ENCODE measurements around the gene F12. TPM values are rescaled to one million over a fixed set of nuclear protein-coding genes. Genes with fewer than 3 reads are reported as not detected.

F12 gene
- total RNA-seq, 1 donor from 2014 or later = 4.7 TPM

DNA sequence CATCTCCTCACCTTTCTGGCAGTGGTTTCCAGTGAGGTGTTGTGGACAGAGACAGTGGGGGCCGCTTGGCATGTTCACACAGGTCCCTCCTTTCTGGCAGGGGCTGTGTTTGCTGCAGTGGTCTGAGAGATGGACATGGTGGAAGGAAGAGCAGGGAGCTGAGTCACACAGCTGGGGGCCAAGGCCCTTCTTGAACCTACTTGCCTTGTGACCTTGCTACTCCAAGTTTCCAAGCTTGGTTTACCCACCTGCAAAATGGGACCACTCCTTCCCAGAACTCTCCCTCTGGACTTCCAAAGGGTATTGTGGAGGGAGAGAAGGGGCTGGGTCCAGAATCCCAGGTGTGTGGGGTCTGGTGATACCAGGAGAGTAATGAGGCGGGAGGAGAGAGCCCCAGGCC, 4.1 kb downstream of the F12 start:
- Mint-ChIP-seq H3K4me3 (ENCODE audit: low read depth) (no peak overlapping the region), H3K27me3 (peaks cover 72% of the 10 kb centered on the region), H3K27ac (no peak overlapping the region), H3K9me3 (ENCODE audit: low read depth) (no peaks in the 10 kb centered on the region), H3K4me1 (ENCODE audit: low read depth) (peaks cover 8% of the 10 kb centered on the region), H3K36me3 (ENCODE audit: insufficient read depth) (no peaks in the 10 kb centered on the region)
- TF ChIP-seq, protein P1, sequence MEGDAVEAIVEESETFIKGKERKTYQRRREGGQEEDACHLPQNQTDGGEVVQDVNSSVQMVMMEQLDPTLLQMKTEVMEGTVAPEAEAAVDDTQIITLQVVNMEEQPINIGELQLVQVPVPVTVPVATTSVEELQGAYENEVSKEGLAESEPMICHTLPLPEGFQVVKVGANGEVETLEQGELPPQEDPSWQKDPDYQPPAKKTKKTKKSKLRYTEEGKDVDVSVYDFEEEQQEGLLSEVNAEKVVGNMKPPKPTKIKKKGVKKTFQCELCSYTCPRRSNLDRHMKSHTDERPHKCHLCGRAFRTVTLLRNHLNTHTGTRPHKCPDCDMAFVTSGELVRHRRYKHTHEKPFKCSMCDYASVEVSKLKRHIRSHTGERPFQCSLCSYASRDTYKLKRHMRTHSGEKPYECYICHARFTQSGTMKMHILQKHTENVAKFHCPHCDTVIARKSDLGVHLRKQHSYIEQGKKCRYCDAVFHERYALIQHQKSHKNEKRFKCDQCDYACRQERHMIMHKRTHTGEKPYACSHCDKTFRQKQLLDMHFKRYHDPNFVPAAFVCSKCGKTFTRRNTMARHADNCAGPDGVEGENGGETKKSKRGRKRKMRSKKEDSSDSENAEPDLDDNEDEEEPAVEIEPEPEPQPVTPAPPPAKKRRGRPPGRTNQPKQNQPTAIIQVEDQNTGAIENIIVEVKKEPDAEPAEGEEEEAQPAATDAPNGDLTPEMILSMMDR (IDR thresholded peaks at IDR 0.05; ENCODE audit: unreplicated experiment) = no peak
- no peak for DNase-seq (ENCODE audit: low spot score, unreplicated experiment)

DNA sequence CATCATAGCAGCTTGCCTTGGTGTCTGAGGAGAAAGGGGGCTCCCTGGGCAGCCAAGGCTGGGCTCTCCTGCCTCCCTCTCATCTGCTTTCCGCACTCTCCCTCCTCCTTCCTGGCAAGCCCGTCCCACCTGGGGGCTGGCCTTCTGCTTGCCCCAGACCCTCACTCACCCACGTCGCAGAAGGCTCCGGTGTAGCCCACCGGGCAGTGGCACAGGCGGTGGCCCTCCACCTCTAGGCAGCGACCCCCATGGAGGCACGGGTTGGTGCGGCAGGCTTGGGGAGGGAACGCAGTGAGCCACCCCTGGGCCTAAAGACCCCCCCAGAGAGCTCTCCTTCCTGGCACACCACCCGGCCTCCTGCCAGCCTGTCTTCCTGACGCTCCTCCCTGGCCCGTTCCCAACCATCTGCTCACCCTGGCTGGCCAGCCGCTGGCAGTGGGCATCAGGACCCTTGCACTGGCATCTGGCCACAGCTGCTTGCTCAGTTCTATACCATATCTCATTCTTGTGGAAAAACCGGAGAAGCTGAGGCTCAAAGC, 4.7 kb downstream of the F12 start:
- no peak overlapping the region for H3K27ac Mint-ChIP-seq
- TF ChIP-seq, protein P1 (IDR thresholded peaks at IDR 0.05; ENCODE audit: unreplicated experiment) = no peak
- H3K4me1 Mint-ChIP-seq (ENCODE audit: low read depth) = peaks cover 8% of the 10 kb centered on the region
- H3K27me3 Mint-ChIP-seq = peaks cover 72% of the 10 kb centered on the region
- no peak for DNase-seq (ENCODE audit: low spot score, unreplicated experiment)
- H3K4me3 Mint-ChIP-seq (ENCODE audit: low read depth) = peak overlapping the region; percentile 41
- no peaks in the 10 kb centered on the region for H3K36me3 Mint-ChIP-seq (ENCODE audit: insufficient read depth)
- no peaks in the 10 kb centered on the region for H3K9me3 Mint-ChIP-seq (ENCODE audit: low read depth)

DNA sequence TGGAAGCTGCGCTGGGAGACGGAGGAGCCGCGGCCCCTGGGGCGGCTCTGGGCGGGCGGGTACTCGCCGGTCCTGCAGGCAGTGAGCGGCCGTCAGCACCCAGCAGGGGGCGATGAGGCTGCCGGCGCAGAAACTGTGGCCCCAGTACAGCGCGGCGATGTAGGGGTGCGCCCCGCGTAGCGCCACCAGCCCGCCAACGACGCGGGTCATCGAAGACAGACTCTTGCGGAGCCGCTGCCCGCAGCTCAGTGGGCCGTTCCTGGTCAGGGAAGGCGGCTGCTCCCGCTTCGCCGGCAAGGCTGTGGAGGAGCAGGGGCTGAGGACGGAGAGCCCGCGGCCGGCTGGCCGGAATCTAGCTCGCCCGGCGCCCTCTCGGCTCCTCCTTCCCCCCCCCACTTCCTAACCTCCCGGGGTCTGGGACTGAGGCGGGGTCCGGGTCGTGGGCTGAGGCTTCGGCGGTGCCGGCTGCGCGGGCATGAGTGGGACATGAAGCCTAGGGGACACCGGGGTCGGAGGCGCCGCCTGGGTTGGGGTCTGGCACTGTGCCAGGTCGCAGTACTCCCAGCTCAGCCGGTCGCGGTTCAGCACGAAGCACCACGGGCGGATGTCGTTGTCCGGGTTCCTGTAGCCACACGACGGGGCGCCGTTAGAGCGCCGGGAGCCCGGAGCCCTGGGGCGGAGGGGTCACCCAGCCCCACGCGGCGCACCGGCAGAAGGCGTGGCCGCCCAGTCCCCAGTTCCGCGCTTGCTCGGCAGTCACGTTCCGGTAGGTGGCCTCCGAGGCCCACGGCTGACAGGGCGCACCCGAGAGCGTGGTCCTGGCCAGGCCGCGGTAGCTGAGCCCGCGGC, 5.3 kb downstream of the F12 start:
- no peaks in the 10 kb centered on the region for H3K9me3 Mint-ChIP-seq (ENCODE audit: low read depth)
- H3K4me1 Mint-ChIP-seq (ENCODE audit: low read depth) = peaks cover 7% of the 10 kb centered on the region
- no peaks in the 10 kb centered on the region for H3K36me3 Mint-ChIP-seq (ENCODE audit: insufficient read depth)
- H3K27me3 Mint-ChIP-seq = peaks cover 66% of the 10 kb centered on the region
- TF ChIP-seq, protein P1 (IDR thresholded peaks at IDR 0.05; ENCODE audit: unreplicated experiment) = peak; percentile 79
- peak overlapping the region; percentile 67 for H3K4me3 Mint-ChIP-seq (ENCODE audit: low read depth)
- DNase-seq (ENCODE audit: low spot score, unreplicated experiment) = peak; percentile 61
- H3K27ac Mint-ChIP-seq = no peak overlapping the region

DNA sequence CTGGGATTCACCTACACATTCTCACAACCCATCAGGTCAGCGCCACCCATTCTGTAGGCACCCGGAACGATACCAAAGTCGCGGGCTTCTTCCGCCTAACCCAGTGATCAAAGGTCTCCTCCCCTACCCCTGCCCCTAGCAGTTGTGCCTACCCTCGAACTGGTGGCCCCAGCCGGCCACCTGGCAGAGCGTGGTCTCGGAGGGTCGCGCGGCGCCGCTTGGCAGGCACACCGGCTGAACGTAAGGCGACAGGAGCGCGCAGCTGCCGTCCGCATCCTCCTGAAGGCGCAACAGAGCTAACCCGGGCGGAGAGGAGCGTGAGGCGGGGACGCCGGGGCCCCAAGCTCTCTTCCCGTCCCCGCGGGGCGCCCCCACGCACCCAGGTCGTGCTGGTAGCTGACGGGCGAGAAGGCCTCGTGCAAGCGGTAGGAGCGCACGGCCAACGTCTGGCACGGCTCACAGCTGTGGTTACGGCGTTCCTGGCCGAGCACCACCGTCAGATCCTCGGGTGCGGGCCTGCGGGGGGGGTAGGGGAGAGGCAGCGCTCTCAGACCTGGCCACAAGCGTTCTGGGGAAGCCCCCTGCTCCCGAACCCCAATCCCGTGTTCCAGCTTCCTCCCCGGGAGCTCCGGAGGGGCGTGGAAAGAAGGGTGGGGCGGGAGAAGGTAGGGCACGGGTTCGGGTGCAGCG, 6.1 kb downstream of the F12 start:
- no peaks in the 10 kb centered on the region for H3K36me3 Mint-ChIP-seq (ENCODE audit: insufficient read depth)
- peaks cover 7% of the 10 kb centered on the region for H3K4me1 Mint-ChIP-seq (ENCODE audit: low read depth)
- DNase-seq (ENCODE audit: low spot score, unreplicated experiment) = no peak
- H3K4me3 Mint-ChIP-seq (ENCODE audit: low read depth) = peak overlapping the region; percentile 67
- H3K27me3 Mint-ChIP-seq = peaks cover 66% of the 10 kb centered on the region
- peak overlapping the region; percentile 94 for H3K27ac Mint-ChIP-seq
- TF ChIP-seq, protein P1 (IDR thresholded peaks at IDR 0.05; ENCODE audit: unreplicated experiment) = no peak
- no peaks in the 10 kb centered on the region for H3K9me3 Mint-ChIP-seq (ENCODE audit: low read depth)

DNA sequence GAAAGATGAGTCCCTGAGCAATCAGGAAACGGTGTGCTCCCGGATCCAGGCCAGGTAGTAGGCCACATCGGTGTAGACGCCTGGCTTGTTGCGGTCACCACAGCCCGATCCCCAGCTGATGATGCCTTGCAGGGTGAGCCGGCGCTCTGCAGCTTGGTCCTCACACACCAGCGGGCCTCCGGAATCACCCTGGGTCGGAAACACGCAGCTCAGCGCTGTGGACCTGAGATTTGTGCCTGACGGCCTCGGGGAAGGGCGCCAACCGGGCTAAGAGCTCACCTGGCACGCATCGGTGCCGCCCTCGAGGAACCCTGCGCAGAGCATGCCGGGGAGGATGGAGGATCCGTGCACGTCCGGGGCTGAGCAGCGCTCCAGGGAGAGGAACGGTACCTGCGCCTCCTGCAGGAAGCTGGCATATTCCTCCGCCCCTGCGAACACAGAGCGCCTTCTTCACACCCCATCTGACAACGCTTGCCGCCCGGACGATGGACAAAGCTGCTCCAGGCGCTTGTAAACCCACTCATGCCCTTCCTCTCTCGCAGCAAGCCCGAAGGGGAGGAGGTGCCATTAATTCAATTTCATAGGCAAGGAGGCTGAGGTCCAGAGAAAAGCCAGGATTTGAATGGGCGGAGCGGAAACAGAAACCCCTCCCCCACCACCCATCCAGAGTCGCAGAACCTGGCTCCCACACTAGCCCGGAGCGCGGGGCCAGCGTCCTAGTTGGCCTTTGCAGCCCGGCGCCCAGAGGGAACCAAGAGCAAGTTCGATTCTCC, 6.9 kb downstream of the F12 start:
- peak overlapping the region; percentile 94 for H3K27ac Mint-ChIP-seq
- peak; percentile 54 for DNase-seq (ENCODE audit: low spot score, unreplicated experiment)
- peaks cover 7% of the 10 kb centered on the region for H3K4me1 Mint-ChIP-seq (ENCODE audit: low read depth)
- H3K36me3 Mint-ChIP-seq (ENCODE audit: insufficient read depth) = no peaks in the 10 kb centered on the region
- peak overlapping the region; percentile 67 for H3K4me3 Mint-ChIP-seq (ENCODE audit: low read depth)
- TF ChIP-seq, protein P1 (IDR thresholded peaks at IDR 0.05; ENCODE audit: unreplicated experiment) = peak; percentile 64
- peaks cover 65% of the 10 kb centered on the region for H3K27me3 Mint-ChIP-seq
- no peaks in the 10 kb centered on the region for H3K9me3 Mint-ChIP-seq (ENCODE audit: low read depth)
